Measurements from ENCODE around the gene ANKAR.
"Not testable (repeated sequence)": the region's sequence is repeated elsewhere in the genome, so short reads cannot be mapped to it uniquely, and the experiment has no call there.

ANKAR gene

GRCh38 chr2:189661148-189661956 lies 13.1 kb upstream of the ANKAR start, which contains the start of gene ASNSD1:
Gene ASNSD1, plus strand, starts transcription at chr2:189661459. Its CDS starts 4,674 bp downstream, at chr2:189666133.
- no peaks in the 10 kb centered on the region for H3K4me1 ChIP-seq (ENCODE audit: control insufficient read depth, low read depth, low read length)
- no peaks in the 10 kb centered on the region for H3K27me3 ChIP-seq (ENCODE audit: control insufficient read depth, insufficient read depth, low read length)
- H3K9ac ChIP-seq (ENCODE audit: low read length): peak within 1 kb of the TSS; percentile 88
- peaks cover 5% of the 10 kb centered on the region for H3K36me3 ChIP-seq (ENCODE audit: control insufficient read depth, low read depth, low read length)
- no peaks in the 10 kb centered on the region for H3K9me3 ChIP-seq (ENCODE audit: control insufficient read depth, low read depth, low read length)
- peak within 1 kb of the TSS; percentile 88 for H3K4me3 ChIP-seq (ENCODE audit: low read length)
- H3K27ac ChIP-seq (ENCODE audit: low read length): peak within 1 kb of the TSS; percentile 8

GRCh38 chr2:189661957-189662321 lies 12.5 kb upstream of the ANKAR start:
- Histone ChIP-seq H3K27me3 (ENCODE audit: control insufficient read depth, insufficient read depth, low read length) (no peaks in the 10 kb centered on the region), H3K4me3 (ENCODE audit: low read length) (peak overlapping the region; percentile 88), H3K9me3 (ENCODE audit: control insufficient read depth, low read depth, low read length) (no peaks in the 10 kb centered on the region), H3K27ac (ENCODE audit: low read length) (no peak overlapping the region), H3K36me3 (ENCODE audit: control insufficient read depth, low read depth, low read length) (peaks cover 11% of the 10 kb centered on the region), H3K9ac (ENCODE audit: low read length) (peak overlapping the region; percentile 88), H3K4me1 (ENCODE audit: control insufficient read depth, low read depth, low read length) (no peaks in the 10 kb centered on the region)

GRCh38 chr2:189662669-189663226 lies 11.7 kb upstream of the ANKAR start:
- H3K9me3 ChIP-seq (ENCODE audit: control insufficient read depth, low read depth, low read length): no peaks in the 10 kb centered on the region
- H3K9ac ChIP-seq (ENCODE audit: low read length): no peak overlapping the region
- no peak overlapping the region for H3K27ac ChIP-seq (ENCODE audit: low read length)
- H3K4me3 ChIP-seq (ENCODE audit: low read length): peak overlapping the region; percentile 88
- H3K36me3 ChIP-seq (ENCODE audit: control insufficient read depth, low read depth, low read length): peaks cover 19% of the 10 kb centered on the region
- no peaks in the 10 kb centered on the region for H3K27me3 ChIP-seq (ENCODE audit: control insufficient read depth, insufficient read depth, low read length)
- no peaks in the 10 kb centered on the region for H3K4me1 ChIP-seq (ENCODE audit: control insufficient read depth, low read depth, low read length)

GRCh38 chr2:189663319-189663718 lies 11.2 kb upstream of the ANKAR start:
- not testable (repeated sequence) for H3K4me1 ChIP-seq (ENCODE audit: control insufficient read depth, low read depth, low read length); H3K27me3 ChIP-seq (ENCODE audit: control insufficient read depth, insufficient read depth, low read length); H3K27ac ChIP-seq (ENCODE audit: low read length); H3K4me3 ChIP-seq (ENCODE audit: low read length); H3K9ac ChIP-seq (ENCODE audit: low read length); H3K9me3 ChIP-seq (ENCODE audit: control insufficient read depth, low read depth, low read length)
- H3K36me3 ChIP-seq (ENCODE audit: control insufficient read depth, low read depth, low read length): peaks cover 24% of the 10 kb centered on the region

GRCh38 chr2:189669913-189670312 lies 4.6 kb upstream of the ANKAR start:
- Histone ChIP-seq H3K36me3 (ENCODE audit: control insufficient read depth, low read depth, low read length) (peaks cover 54% of the 10 kb centered on the region), H3K27me3 (ENCODE audit: control insufficient read depth, insufficient read depth, low read length) (no peaks in the 10 kb centered on the region), H3K4me3 (ENCODE audit: low read length) (no peak overlapping the region), H3K9ac (ENCODE audit: low read length) (no peak overlapping the region), H3K4me1 (ENCODE audit: control insufficient read depth, low read depth, low read length) (no peaks in the 10 kb centered on the region), H3K9me3 (ENCODE audit: control insufficient read depth, low read depth, low read length) (no peaks in the 10 kb centered on the region), H3K27ac (ENCODE audit: low read length) (no peak overlapping the region)

- H3K4me3 ChIP-seq (ENCODE audit: low read length): peak overlapping the region; percentile 79
- no peak overlapping the region for H3K27ac ChIP-seq (ENCODE audit: low read length)
- H3K9ac ChIP-seq (ENCODE audit: low read length): no peak overlapping the region
- peaks cover 24% of the 10 kb centered on the region for H3K36me3 ChIP-seq (ENCODE audit: control insufficient read depth, low read depth, low read length)
- H3K4me1 ChIP-seq (ENCODE audit: control insufficient read depth, low read depth, low read length): no peaks in the 10 kb centered on the region
- no peaks in the 10 kb centered on the region for H3K27me3 ChIP-seq (ENCODE audit: control insufficient read depth, insufficient read depth, low read length)
- H3K9me3 ChIP-seq (ENCODE audit: control insufficient read depth, low read depth, low read length): no peaks in the 10 kb centered on the region
Observed at GRCh38 chr2:189673661-189674373, 653 bp upstream of the ANKAR start.

- Histone ChIP-seq H3K9me3 (ENCODE audit: control insufficient read depth, low read depth, low read length) (no peaks in the 10 kb centered on the region), H3K36me3 (ENCODE audit: control insufficient read depth, low read depth, low read length) (peaks cover 5% of the 10 kb centered on the region), H3K27ac (ENCODE audit: low read length) (no peak overlapping the region), H3K9ac (ENCODE audit: low read length) (no peak overlapping the region), H3K4me1 (ENCODE audit: control insufficient read depth, low read depth, low read length) (no peaks in the 10 kb centered on the region), H3K27me3 (ENCODE audit: control insufficient read depth, insufficient read depth, low read length) (no peaks in the 10 kb centered on the region), H3K4me3 (ENCODE audit: low read length) (no peak overlapping the region)
Observed at GRCh38 chr2:189676471-189676870, 2.0 kb downstream of the ANKAR start.

- no peak overlapping the region for H3K9ac ChIP-seq (ENCODE audit: low read length)
- no peaks in the 10 kb centered on the region for H3K4me1 ChIP-seq (ENCODE audit: control insufficient read depth, low read depth, low read length)
- H3K9me3 ChIP-seq (ENCODE audit: control insufficient read depth, low read depth, low read length): no peaks in the 10 kb centered on the region
- H3K27me3 ChIP-seq (ENCODE audit: control insufficient read depth, insufficient read depth, low read length): no peaks in the 10 kb centered on the region
- no peak overlapping the region for H3K4me3 ChIP-seq (ENCODE audit: low read length)
- H3K27ac ChIP-seq (ENCODE audit: low read length): no peak overlapping the region
- H3K36me3 ChIP-seq (ENCODE audit: control insufficient read depth, low read depth, low read length): no peaks in the 10 kb centered on the region
Observed at GRCh38 chr2:189679226-189679625, 4.8 kb downstream of the ANKAR start.

GRCh38 chr2:189681203-189681602 lies 6.7 kb downstream of the ANKAR start:
- H3K9me3 ChIP-seq (ENCODE audit: control insufficient read depth, low read depth, low read length): no peaks in the 10 kb centered on the region
- H3K27ac ChIP-seq (ENCODE audit: low read length): no peak overlapping the region
- no peak overlapping the region for H3K9ac ChIP-seq (ENCODE audit: low read length)

GRCh38 chr2:189681903-189682302 lies 7.4 kb downstream of the ANKAR start:
- Histone ChIP-seq H3K36me3 (ENCODE audit: control insufficient read depth, low read depth, low read length) (no peaks in the 10 kb centered on the region), H3K9ac (ENCODE audit: low read length) (no peak overlapping the region), H3K27ac (ENCODE audit: low read length) (no peak overlapping the region), H3K27me3 (ENCODE audit: control insufficient read depth, insufficient read depth, low read length) (no peaks in the 10 kb centered on the region), H3K4me1 (ENCODE audit: control insufficient read depth, low read depth, low read length) (no peaks in the 10 kb centered on the region), H3K4me3 (ENCODE audit: low read length) (no peak overlapping the region), H3K9me3 (ENCODE audit: control insufficient read depth, low read depth, low read length) (no peaks in the 10 kb centered on the region)

More at GRCh38 chr2:189681203-189681602, 6.7 kb downstream of the ANKAR start:
- Histone ChIP-seq H3K36me3 (ENCODE audit: control insufficient read depth, low read depth, low read length) (no peaks in the 10 kb centered on the region), H3K4me1 (ENCODE audit: control insufficient read depth, low read depth, low read length) (no peaks in the 10 kb centered on the region), H3K27me3 (ENCODE audit: control insufficient read depth, insufficient read depth, low read length) (no peaks in the 10 kb centered on the region), H3K4me3 (ENCODE audit: low read length) (no peak overlapping the region)

- Histone ChIP-seq H3K9ac (ENCODE audit: low read length) (no peak overlapping the region), H3K27me3 (ENCODE audit: control insufficient read depth, insufficient read depth, low read length) (no peaks in the 10 kb centered on the region), H3K9me3 (ENCODE audit: control insufficient read depth, low read depth, low read length) (no peaks in the 10 kb centered on the region), H3K27ac (ENCODE audit: low read length) (no peak overlapping the region), H3K4me1 (ENCODE audit: control insufficient read depth, low read depth, low read length) (no peaks in the 10 kb centered on the region), H3K4me3 (ENCODE audit: low read length) (no peak overlapping the region), H3K36me3 (ENCODE audit: control insufficient read depth, low read depth, low read length) (no peaks in the 10 kb centered on the region)
Observed at GRCh38 chr2:189683348-189683747, 8.9 kb downstream of the ANKAR start.
